HL-60 (cell line): ENCODE measurements around the gene CALCB.

ENCODE experiments used
- DNase-seq, 2 experiments: peaks; one replicate each; pipeline ENCODE4 v3.0.0-alpha.2; 2010 to 2020; ENCODE audit warnings: low read depth in 1 of 2, low spot score in 1 of 2
- H3K27ac ChIP-seq: fragments of 250-450 bp; sonication (Bioruptor Pico); replicated peaks from 2 replicates; pipeline ENCODE4 v1.5.1; 2020; ENCODE audit warnings: mild to moderate bottlenecking, moderate library complexity
- H3K27me3 ChIP-seq: fragments of 250-450 bp; sonication (Bioruptor Pico); 2 replicates; pipeline ENCODE4 v1.5.1; 2021; ENCODE audit warnings: mild to moderate bottlenecking, moderate library complexity; ENCODE audit not compliant: insufficient read depth, poor library complexity, severe bottlenecking
- H3K4me3 ChIP-seq: replicated peaks from 2 replicates; pipeline ENCODE4 v1.5.1; 2011; ENCODE audit warnings: mild to moderate bottlenecking, control low read depth, low read length; ENCODE audit not compliant: insufficient read depth
- CTCF ChIP-seq: IDR thresholded peaks from one replicate; pipeline ENCODE4 v1.5.1; 2011; ENCODE audit warnings: low read length, control low read depth, inconsistent platforms; ENCODE audit not compliant: insufficient read depth
- GABPA ChIP-seq: IDR thresholded peaks from 2 replicates; pipeline ENCODE4 v1.6.1; 2012; ENCODE audit warnings: low read depth
- POLR2AphosphoS5 ChIP-seq: IDR thresholded peaks from 2 replicates; pipeline ENCODE4 v1.6.1; 2012; ENCODE audit warnings: low read depth
- SPI1 ChIP-seq: IDR thresholded peaks from 2 replicates; pipeline ENCODE4 v1.6.1; 2012; ENCODE audit warnings: low read depth, mild to moderate bottlenecking, borderline replicate concordance
- TF ChIP-seq, protein P1 (sequence below): IDR thresholded peaks from 2 replicates; pipeline ENCODE4 v1.6.1; 2012; ENCODE audit warnings: low read depth; ENCODE audit not compliant: insufficient replicate concordance

The CALCB gene

GRCh38 chr11:15053191-15053685, 20.2 kb upstream of the CALCB start:
- DNase-seq: no peak
- Histone ChIP-seq H3K4me3 (no peak overlapping the region), H3K27ac (no peak overlapping the region), H3K27me3 (no peaks in the 10 kb centered on the region)
- TF ChIP-seq GABPA (no peak), SPI1 (no peak), CTCF (no peak), POLR2AphosphoS5 (no peak)
- TF ChIP-seq, protein P1, sequence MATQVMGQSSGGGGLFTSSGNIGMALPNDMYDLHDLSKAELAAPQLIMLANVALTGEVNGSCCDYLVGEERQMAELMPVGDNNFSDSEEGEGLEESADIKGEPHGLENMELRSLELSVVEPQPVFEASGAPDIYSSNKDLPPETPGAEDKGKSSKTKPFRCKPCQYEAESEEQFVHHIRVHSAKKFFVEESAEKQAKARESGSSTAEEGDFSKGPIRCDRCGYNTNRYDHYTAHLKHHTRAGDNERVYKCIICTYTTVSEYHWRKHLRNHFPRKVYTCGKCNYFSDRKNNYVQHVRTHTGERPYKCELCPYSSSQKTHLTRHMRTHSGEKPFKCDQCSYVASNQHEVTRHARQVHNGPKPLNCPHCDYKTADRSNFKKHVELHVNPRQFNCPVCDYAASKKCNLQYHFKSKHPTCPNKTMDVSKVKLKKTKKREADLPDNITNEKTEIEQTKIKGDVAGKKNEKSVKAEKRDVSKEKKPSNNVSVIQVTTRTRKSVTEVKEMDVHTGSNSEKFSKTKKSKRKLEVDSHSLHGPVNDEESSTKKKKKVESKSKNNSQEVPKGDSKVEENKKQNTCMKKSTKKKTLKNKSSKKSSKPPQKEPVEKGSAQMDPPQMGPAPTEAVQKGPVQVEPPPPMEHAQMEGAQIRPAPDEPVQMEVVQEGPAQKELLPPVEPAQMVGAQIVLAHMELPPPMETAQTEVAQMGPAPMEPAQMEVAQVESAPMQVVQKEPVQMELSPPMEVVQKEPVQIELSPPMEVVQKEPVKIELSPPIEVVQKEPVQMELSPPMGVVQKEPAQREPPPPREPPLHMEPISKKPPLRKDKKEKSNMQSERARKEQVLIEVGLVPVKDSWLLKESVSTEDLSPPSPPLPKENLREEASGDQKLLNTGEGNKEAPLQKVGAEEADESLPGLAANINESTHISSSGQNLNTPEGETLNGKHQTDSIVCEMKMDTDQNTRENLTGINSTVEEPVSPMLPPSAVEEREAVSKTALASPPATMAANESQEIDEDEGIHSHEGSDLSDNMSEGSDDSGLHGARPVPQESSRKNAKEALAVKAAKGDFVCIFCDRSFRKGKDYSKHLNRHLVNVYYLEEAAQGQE: no peak

GRCh38 chr11:15055620-15056356, 17.6 kb upstream of the CALCB start:
- Histone ChIP-seq H3K4me3 (no peak overlapping the region), H3K27ac (no peak overlapping the region), H3K27me3 (no peaks in the 10 kb centered on the region)
- TF ChIP-seq GABPA (no peak), CTCF (no peak), SPI1 (no peak), POLR2AphosphoS5 (no peak)
- TF ChIP-seq, protein P1: no peak
- DNase-seq: no peak

DNA sequence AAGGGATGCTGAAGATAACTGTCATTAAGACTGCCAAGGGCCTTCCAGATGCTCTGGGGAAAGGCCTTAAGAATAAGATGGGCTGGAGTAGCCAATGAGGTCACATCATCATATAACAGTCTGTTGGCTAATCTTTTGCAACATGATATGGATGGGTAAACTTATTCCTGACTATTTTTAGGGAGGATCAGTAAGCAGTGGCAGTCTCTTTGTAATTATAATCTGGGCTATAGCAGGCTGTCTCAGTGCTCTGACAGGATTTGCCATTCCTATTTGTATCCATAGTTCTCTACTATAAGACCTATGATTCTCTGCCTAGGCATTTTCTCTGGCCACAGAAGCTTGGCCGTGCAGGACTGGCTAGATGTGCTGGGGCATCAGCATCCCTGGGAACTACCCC, 16.1 kb upstream of the CALCB start:
- Histone ChIP-seq H3K27ac (no peak overlapping the region), H3K27me3 (no peaks in the 10 kb centered on the region), H3K4me3 (no peak overlapping the region)
- DNase-seq: no peak
- TF ChIP-seq POLR2AphosphoS5 (no peak), CTCF (no peak), GABPA (no peak), SPI1 (no peak)
- TF ChIP-seq, protein P1: no peak
